Breast epithelium (tissue), 4 donors: ENCODE data around the gene RALGDS. TPM values are rescaled to one million over a fixed set of nuclear protein-coding genes. Genes with fewer than 3 reads are reported as not detected.

Experiments
- DNase-seq, 2 donors: peaks; one replicate each; pipeline ENCODE4 v3.0.0-alpha.2; 2019; ENCODE audit warnings: low spot score in 2 of 2
- H3K27ac ChIP-seq, 2 donors: fragments of 200-600 bp; sonication (generic) in 1 of 2; one replicate each; pipeline ENCODE4 v1.5.1; 2016 to 2019; ENCODE audit warnings: mild to moderate bottlenecking in 1 of 2
- H3K27me3 ChIP-seq, 2 donors: fragments of 200-600 bp; sonication (generic) in 1 of 2; one replicate each; pipeline versions ENCODE4 v1.5.1 to v1.6.0; 2017 to 2019; ENCODE audit warnings: control low read depth in 1 of 2, mild to moderate bottlenecking in 1 of 2
- H3K36me3 ChIP-seq: fragments of 200-600 bp; one replicate; pipeline ENCODE4 v1.5.1; 2019
- H3K4me1 ChIP-seq, 2 donors: fragments of 200-600 bp; sonication (generic); one replicate each; pipeline ENCODE4 v1.5.1; 2016 to 2019; ENCODE audit warnings: control low read depth in 1 of 2
- H3K4me3 ChIP-seq, 3 donors: fragments of 200-600 bp; sonication (generic); 1 replicate in 2 of 3; 2 replicates in 1 of 3; pipeline ENCODE4 v1.5.1; 2016 to 2019; ENCODE audit warnings: mild to moderate bottlenecking in 3 of 3, moderate library complexity in 2 of 3
- H3K9me3 ChIP-seq, 2 donors: fragments of 200-600 bp; sonication (generic) in 1 of 2; one replicate each; pipeline ENCODE4 v1.5.1; 2016 to 2019; ENCODE audit warnings: control low read depth in 1 of 2
- POLR2A ChIP-seq: fragments of 450-650 bp; IDR thresholded peaks from one replicate; pipeline ENCODE4 v1.6.1; 2016; ENCODE audit warnings: antibody characterized with exemption, mild to moderate bottlenecking, moderate library complexity
- POLR2AphosphoS5 ChIP-seq, 3 donors: sonication (generic); formaldehyde crosslinking; IDR thresholded peaks; one replicate each; pipeline ENCODE4 v1.6.1; 2017; ENCODE audit warnings: antibody characterized with exemption in 3 of 3
- intact Hi-C: fragments of 100-400 bp; cut with DNase I; formaldehyde crosslinking; loops from one replicate; pipeline ENCODE4 v1.15.1; 2023; ENCODE audit warnings: low total_unique reads
- total RNA-seq, 3 donors: library from RNA; depleted of rRNA; stranded (reverse); fragments of >200 nt; gene quantifications; one replicate each; pipeline ENCODE4 v1.1.0, GENCODE V29; 2016
- TF ChIP-seq, protein P1 (sequence below), 3 donors: fragments of 450-650 bp; IDR thresholded peaks; one replicate each; pipeline ENCODE4 v1.5.1; 2016 to 2017; ENCODE audit warnings: antibody characterized with exemption in 3 of 3, mild to moderate bottlenecking in 3 of 3, moderate library complexity in 3 of 3

Gene RALGDS
- total RNA-seq, 3 donors from 2014 or later = 52.0 to 94.1 (median 79.3) TPM

DNA sequence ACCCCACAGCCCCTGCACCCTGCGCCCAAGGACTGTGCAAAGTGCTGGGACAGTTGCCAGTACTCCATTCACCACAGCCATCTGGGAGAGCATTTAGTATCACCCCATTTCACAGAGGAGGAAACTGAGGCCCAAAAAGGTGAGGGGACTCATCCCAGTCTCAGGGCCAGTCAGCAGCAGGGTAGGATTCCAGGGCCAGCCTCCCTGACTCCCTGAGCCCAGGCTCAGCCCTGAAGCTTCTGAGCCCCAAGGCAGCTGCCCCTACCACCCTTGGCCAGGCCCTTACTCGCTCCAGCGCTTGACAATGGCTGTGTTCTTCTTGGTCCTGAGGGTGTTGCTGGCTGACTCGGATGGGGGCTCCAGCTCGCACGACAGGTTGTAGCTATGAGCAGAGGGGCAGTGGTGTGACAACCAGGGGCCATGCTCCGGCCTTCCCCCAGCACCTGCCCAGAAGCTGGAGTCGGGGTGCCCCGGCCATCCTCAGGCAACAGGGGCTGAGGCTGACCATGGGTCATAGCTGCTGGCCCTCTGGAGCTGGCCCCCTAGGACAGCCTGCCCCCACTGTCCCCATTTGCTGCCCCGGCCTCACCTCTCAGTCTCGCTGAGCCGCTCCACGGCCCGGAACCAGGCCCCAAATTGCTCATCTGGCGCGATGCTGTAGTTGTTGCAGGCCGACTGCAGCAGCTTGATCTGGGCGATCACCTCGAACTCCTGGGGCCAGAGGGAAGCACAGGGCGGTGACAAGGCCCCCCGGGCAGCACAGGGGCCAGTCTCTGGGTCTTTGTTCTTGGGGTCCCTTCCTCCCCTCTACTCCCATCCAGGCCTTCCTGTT lies 18.6 kb downstream of the RALGDS start:
- TF ChIP-seq, protein P1, sequence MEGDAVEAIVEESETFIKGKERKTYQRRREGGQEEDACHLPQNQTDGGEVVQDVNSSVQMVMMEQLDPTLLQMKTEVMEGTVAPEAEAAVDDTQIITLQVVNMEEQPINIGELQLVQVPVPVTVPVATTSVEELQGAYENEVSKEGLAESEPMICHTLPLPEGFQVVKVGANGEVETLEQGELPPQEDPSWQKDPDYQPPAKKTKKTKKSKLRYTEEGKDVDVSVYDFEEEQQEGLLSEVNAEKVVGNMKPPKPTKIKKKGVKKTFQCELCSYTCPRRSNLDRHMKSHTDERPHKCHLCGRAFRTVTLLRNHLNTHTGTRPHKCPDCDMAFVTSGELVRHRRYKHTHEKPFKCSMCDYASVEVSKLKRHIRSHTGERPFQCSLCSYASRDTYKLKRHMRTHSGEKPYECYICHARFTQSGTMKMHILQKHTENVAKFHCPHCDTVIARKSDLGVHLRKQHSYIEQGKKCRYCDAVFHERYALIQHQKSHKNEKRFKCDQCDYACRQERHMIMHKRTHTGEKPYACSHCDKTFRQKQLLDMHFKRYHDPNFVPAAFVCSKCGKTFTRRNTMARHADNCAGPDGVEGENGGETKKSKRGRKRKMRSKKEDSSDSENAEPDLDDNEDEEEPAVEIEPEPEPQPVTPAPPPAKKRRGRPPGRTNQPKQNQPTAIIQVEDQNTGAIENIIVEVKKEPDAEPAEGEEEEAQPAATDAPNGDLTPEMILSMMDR (IDR thresholded peaks at IDR 0.05) = no peak
- TF ChIP-seq POLR2A (no peak), POLR2AphosphoS5 (IDR thresholded peaks at IDR 0.05) (no peak)
- no peak for DNase-seq
- H3K27me3 ChIP-seq = no peaks in the 10 kb centered on the region
- intact Hi-C loops = loop anchor here (2.0 kb wide), 1 partner anchor 46 kb away; no protein-coding TSS in a partner anchor
- H3K36me3 ChIP-seq = peaks cover 30% of the 10 kb centered on the region
- H3K27ac ChIP-seq = no peak overlapping the region
- no peak overlapping the region for H3K4me3 ChIP-seq
- H3K9me3 ChIP-seq = peaks cover 0 to under 1% of the 10 kb centered on the region in 2 donors
- H3K4me1 ChIP-seq = no peaks in the 10 kb centered on the region

DNA sequence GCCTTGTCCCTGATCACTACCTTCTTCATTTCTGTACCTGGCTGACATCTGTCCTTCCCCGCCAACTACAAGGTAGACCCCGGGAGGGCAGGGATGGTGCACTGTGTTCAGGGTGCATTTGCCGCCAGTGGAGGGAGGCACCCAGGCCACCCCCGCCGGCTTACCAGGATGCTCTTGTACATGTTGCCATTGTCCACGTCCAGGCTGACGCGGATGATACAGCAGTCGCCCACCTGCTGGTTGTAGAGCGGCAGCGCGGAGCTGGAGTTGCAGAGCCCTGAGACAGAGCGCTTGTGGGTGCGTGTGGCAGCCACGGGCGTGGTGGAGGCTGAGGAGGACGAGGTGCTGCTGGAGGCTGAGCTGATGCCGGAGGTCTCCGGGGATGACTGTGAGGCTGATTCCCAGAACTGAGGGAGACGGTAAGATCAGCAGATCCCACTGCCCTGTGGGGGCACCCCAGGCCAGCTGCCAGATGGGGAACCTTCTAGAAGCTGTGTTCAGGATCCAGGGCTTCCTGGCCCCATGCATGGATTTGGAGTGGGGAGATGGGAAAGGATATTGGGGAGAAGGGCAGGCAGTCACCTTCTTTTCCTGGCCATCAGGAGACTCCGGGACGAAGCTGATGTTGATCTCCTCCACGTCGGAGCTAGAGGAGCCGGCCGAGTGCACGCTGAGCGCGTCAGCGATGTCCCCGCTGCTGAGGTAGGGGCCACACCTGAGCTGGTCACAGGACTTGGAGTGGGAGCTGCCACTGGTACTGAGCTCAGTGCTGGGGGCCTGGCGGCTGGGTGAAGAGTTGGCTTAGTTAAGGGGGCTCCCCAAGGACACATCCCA lies 19.5 kb downstream of the RALGDS start:
- Histone ChIP-seq H3K36me3 (peaks cover 22% of the 10 kb centered on the region), H3K27ac (no peak overlapping the region), H3K4me3 (no peak overlapping the region), H3K4me1 (no peaks in the 10 kb centered on the region), H3K27me3 (no peaks in the 10 kb centered on the region), H3K9me3 (peaks cover 4 to 6% of the 10 kb centered on the region in 2 donors)
- TF ChIP-seq, protein P1 (IDR thresholded peaks at IDR 0.05) = no peak
- TF ChIP-seq POLR2A (no peak), POLR2AphosphoS5 (IDR thresholded peaks at IDR 0.05) (no peak)
- intact Hi-C loops = loop anchor here (2.0 kb wide), 1 partner anchor 47 kb away; no protein-coding TSS in a partner anchor
- DNase-seq = peak in 1 of 2 donors; percentile 31

DNA sequence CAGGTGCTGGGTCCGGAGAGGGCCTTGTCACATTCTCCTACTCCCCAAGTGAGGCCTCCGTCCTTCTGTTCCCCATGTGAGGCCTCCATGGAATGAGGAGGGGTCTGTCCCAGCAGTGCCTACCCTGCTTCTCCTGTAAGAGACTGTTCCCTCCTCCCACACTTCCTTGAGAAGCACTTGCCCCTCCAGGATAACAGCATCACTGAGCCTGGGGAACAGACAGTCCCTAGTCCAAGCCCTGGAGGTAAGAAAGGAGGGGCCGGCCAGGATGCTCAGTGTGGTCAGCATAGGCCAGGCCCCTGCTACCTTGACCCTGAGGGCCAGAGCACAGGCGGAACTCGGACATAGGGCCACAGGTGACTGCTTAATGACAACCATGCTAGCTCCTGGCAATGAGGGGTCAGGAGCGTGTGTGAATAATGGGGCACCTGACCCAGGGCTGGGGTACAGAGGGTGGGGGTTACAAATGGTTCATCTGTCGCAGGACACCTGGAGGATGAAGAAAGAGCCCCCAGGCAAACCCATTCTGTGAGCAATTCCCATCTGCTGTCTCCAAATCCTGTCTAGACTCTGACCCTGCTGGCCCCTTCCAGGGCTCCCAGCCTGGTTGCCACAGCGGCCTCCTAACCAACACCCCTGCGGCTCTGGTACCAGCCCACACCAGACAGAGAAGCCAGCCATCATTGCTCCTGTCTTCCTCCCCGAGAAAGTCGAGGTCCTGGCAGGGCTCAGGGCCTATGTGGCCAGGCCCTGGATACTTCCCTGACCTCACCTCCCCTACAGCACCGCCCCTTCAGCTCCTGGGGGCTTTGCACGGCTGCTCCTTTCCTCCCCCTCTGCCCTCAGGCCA lies 20.3 kb downstream of the RALGDS start:
- intact Hi-C loops = no loop called here
- H3K36me3 ChIP-seq = peaks cover 21% of the 10 kb centered on the region

DNA sequence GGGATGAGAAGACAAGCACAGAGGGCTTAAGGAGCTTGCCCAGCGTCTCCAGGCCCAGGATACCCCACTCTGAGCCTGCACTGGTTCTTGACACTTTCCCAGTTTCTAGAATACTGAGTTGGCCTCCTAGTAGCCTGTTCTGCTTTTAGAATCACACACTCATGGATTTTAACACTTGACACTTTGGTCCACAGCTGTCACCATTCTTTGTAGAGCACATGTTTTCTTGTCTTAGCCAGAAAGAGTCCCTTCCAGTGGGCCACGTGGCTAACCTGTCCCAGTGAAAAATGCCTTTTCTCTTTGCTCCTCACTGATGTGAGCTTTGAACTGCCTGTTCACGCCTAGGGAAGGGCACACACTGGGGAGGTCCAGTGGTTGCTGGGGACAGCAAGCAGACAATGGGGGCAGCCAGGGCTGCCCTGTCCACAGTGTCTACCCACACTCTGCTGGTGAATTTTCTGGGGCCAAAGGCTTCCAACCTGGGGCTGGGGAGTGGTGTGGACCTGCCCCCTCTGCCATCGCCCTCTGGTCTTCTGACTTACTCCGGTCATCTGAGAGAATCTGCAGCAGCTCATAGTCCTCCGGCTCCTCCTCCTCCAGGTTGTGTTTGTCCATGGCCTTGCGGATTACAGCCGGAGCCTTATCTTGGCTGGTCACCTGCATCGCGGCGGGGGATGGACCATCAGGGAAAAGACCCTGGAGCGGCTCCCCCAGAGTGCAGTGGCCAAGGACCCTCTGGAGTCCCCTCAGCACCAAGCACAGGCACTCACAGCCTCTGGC lies 21.1 kb downstream of the RALGDS start:
- no peak for DNase-seq
- TF ChIP-seq, protein P1 (IDR thresholded peaks at IDR 0.05) = no peak
- no peak for TF ChIP-seq POLR2AphosphoS5 (IDR thresholded peaks at IDR 0.05)
- TF ChIP-seq POLR2A = no peak
- Histone ChIP-seq H3K27ac (no peak overlapping the region), H3K4me1 (no peaks in the 10 kb centered on the region), H3K4me3 (no peak overlapping the region), H3K9me3 (peaks cover 10 to 17% of the 10 kb centered on the region in 2 donors), H3K27me3 (no peaks in the 10 kb centered on the region), H3K36me3 (peaks cover 21% of the 10 kb centered on the region)
- intact Hi-C loops = no loop called here

More for the DNA sequence above, 20.3 kb downstream of the RALGDS start:
- Histone ChIP-seq H3K4me3 (no peak overlapping the region), H3K4me1 (no peaks in the 10 kb centered on the region), H3K27ac (no peak overlapping the region), H3K9me3 (peaks cover 8 to 12% of the 10 kb centered on the region in 2 donors), H3K27me3 (no peaks in the 10 kb centered on the region)
- DNase-seq = peak in 1 of 2 donors; percentile 43
- TF ChIP-seq POLR2A (no peak), POLR2AphosphoS5 (IDR thresholded peaks at IDR 0.05) (no peak)
- TF ChIP-seq, protein P1 (IDR thresholded peaks at IDR 0.05) = no peak
